CD14-positive monocyte (primary cell): ENCODE data around the gene RANBP17. TPM values are rescaled to one million over a fixed set of nuclear protein-coding genes. Genes with fewer than 3 reads are reported as not detected.

Experiments
- DNase-seq, 3 donors: peaks; one replicate each; pipeline ENCODE4 v3.0.0-alpha.2; 2011 to 2022
- H2AFZ ChIP-seq: 2 replicates; pipeline ENCODE4 v1.6.0; 2012; ENCODE audit warnings: mild to moderate bottlenecking, low read depth, low read length, inconsistent platforms; ENCODE audit not compliant: insufficient read depth, poor library complexity, severe bottlenecking
- H3K27ac ChIP-seq, 2 donors: 1 replicate in 1 of 2; 2 replicates in 1 of 2; pipeline ENCODE4 v1.5.1; 2012 to 2013; ENCODE audit warnings: low read length in 2 of 2, control low read depth in 1 of 2, inconsistent platforms in 1 of 2, low read depth in 1 of 2, mild to moderate bottlenecking in 1 of 2
- H3K27me3 ChIP-seq, 2 donors: one replicate each; pipeline versions ENCODE4 v1.6.0 to v1.6.1; 2011 to 2013; ENCODE audit warnings: low read length in 2 of 2; ENCODE audit not compliant: control insufficient read depth in 2 of 2, insufficient read depth in 2 of 2
- H3K36me3 ChIP-seq, 2 donors: replicated peaks in 1 of 2; 1 replicate in 1 of 2; 2 replicates in 1 of 2; pipeline versions ENCODE4 v1.5.1 to v1.6.1; 2012 to 2013; ENCODE audit warnings: low read length in 2 of 2, control low read depth in 1 of 2, inconsistent platforms in 1 of 2, mild to moderate bottlenecking in 1 of 2; ENCODE audit not compliant: insufficient read depth in 2 of 2, control insufficient read depth in 1 of 2
- H3K4me1 ChIP-seq, 2 donors: 1 replicate in 1 of 2; 2 replicates in 1 of 2; pipeline versions ENCODE4 v1.5.1 to v1.6.1; 2012 to 2013; ENCODE audit warnings: low read length in 2 of 2, control low read depth in 1 of 2, inconsistent platforms in 1 of 2, mild to moderate bottlenecking in 1 of 2, moderate library complexity in 1 of 2; ENCODE audit not compliant: insufficient read depth in 2 of 2, control insufficient read depth in 1 of 2
- H3K4me2 ChIP-seq: replicated peaks from 2 replicates; pipeline ENCODE3; 2012; ENCODE audit warnings: low read length, moderate library complexity, mild to moderate bottlenecking; ENCODE audit not compliant: poor library complexity, severe bottlenecking; ENCODE audit errors: extremely low read depth
- H3K4me3 ChIP-seq, 3 experiments: fragments of 200-600 bp in 1 of 3; sonication (generic) in 1 of 3; replicated peaks in 1 of 3; 1 replicate in 2 of 3; 2 replicates in 1 of 3; pipeline ENCODE4 v1.5.1; 2011 to 2013; ENCODE audit warnings: low read length in 3 of 3, mild to moderate bottlenecking in 3 of 3, control low read depth in 2 of 3, low read depth in 2 of 3, inconsistent platforms in 1 of 3, moderate library complexity in 1 of 3
- H3K79me2 ChIP-seq: 2 replicates; pipeline ENCODE4 v1.6.0; 2012; ENCODE audit warnings: mild to moderate bottlenecking, control low read depth, inconsistent platforms, low read length, moderate library complexity; ENCODE audit not compliant: insufficient read depth
- H3K9ac ChIP-seq: 2 replicates; pipeline ENCODE4 v1.6.0; 2017; ENCODE audit warnings: low read length, mild to moderate bottlenecking; ENCODE audit not compliant: insufficient read depth, poor library complexity, severe bottlenecking
- H3K9me3 ChIP-seq, 2 donors: replicated peaks in 1 of 2; 1 replicate in 1 of 2; 2 replicates in 1 of 2; pipeline versions ENCODE4 v1.5.1 to v1.6.1; 2012 to 2013; ENCODE audit warnings: low read length in 2 of 2, control low read depth in 1 of 2; ENCODE audit not compliant: control insufficient read depth in 1 of 2, insufficient read depth in 1 of 2
- H4K20me1 ChIP-seq: 2 replicates; pipeline ENCODE4 v1.6.0; 2012; ENCODE audit warnings: mild to moderate bottlenecking, low read length, control low read depth, moderate library complexity; ENCODE audit not compliant: insufficient read depth
- H3K27ac Mint-ChIP-seq, 7 donors: one replicate each; pipeline ENCODE4 v1.8.0; 2020; ENCODE audit warnings: mild to moderate bottlenecking in 7 of 7, mixed read lengths in 7 of 7, moderate library complexity in 6 of 7, inconsistent platforms in 2 of 7
- H3K27me3 Mint-ChIP-seq, 3 donors: one replicate each; pipeline ENCODE4 v1.8.0; 2021 to 2022; ENCODE audit warnings: low read depth in 3 of 3, mild to moderate bottlenecking in 3 of 3, mixed read lengths in 3 of 3, moderate library complexity in 3 of 3, inconsistent platforms in 1 of 3
- H3K36me3 Mint-ChIP-seq, 2 donors: one replicate each; pipeline ENCODE4 v1.8.0; 2020; ENCODE audit warnings: mixed read lengths in 2 of 2, inconsistent platforms in 1 of 2, mild to moderate bottlenecking in 1 of 2
- H3K4me1 Mint-ChIP-seq: one replicate; pipeline ENCODE4 v1.8.0; 2020; ENCODE audit warnings: mild to moderate bottlenecking, mixed read lengths
- H3K4me3 Mint-ChIP-seq, 2 donors: one replicate each; pipeline ENCODE4 v1.8.0; 2020; ENCODE audit warnings: mild to moderate bottlenecking in 2 of 2, mixed read lengths in 2 of 2, moderate library complexity in 1 of 2
- H3K9me3 Mint-ChIP-seq, 7 donors: one replicate each; pipeline ENCODE4 v1.8.0; 2020 to 2022; ENCODE audit warnings: mixed read lengths in 7 of 7, mild to moderate bottlenecking in 6 of 7, moderate library complexity in 6 of 7, inconsistent platforms in 2 of 7
- WGBS: methylation state at CpG from one replicate; pipeline ENCODE4 v1.1.5; 2013; ENCODE audit warnings: missing lambda C conversion rate; ENCODE audit not compliant: insufficient coverage; 5-methylcytosine and 5-hydroxymethylcytosine counted together
- intact Hi-C, 2 donors: fragments of 100-400 bp; cut with micrococcal nuclease; formaldehyde crosslinking; loops; one replicate each; pipeline versions ENCODE4 v1.15.0 to v1.15.1; 2023
- polyA plus RNA-seq, 3 donors: library from polyadenylated mRNA; depleted of rRNA in 1 of 3; unstranded in 2 of 3; stranded (reverse) in 1 of 3; fragments of 300-500 nt in 2 of 3; fragments of >200 nt in 1 of 3; fragmentation: Illumina TruSeq in 2 of 3; gene quantifications; 1 replicate in 2 of 3; 2 replicates in 1 of 3; pipeline ENCODE4 v1.2.3, GENCODE V29; 2012 to 2021
- TF ChIP-seq, protein P1 (sequence below): fragments of 200-600 bp; IDR thresholded peaks from one replicate; pipeline ENCODE4 v1.8.0; 2022; ENCODE audit warnings: antibody characterized with exemption, mild to moderate bottlenecking

RANBP17 gene
- polyA plus RNA-seq, 3 donors: 0.07 to 0.13 TPM; not detected in 1

DNA sequence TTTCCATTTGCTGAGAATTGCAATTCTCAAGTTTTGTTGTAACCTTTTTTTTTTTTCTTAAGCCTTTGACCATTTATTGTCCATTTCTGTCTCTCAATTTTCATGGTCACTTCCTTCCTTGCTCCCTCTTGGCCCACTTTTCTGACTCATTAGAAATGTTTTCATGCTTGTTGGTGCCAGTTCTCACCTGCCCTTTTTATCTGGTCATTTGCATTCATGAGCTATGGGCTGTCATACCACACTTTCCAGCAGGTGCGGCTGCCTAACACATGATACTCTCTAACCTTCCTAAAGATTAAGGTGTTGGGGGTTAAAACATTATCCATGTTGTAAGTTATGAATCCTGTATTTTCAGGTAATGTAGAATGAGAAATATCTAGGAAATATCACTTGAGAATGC is 296.8 kb downstream of the RANBP17 start:
- TF ChIP-seq, protein P1, sequence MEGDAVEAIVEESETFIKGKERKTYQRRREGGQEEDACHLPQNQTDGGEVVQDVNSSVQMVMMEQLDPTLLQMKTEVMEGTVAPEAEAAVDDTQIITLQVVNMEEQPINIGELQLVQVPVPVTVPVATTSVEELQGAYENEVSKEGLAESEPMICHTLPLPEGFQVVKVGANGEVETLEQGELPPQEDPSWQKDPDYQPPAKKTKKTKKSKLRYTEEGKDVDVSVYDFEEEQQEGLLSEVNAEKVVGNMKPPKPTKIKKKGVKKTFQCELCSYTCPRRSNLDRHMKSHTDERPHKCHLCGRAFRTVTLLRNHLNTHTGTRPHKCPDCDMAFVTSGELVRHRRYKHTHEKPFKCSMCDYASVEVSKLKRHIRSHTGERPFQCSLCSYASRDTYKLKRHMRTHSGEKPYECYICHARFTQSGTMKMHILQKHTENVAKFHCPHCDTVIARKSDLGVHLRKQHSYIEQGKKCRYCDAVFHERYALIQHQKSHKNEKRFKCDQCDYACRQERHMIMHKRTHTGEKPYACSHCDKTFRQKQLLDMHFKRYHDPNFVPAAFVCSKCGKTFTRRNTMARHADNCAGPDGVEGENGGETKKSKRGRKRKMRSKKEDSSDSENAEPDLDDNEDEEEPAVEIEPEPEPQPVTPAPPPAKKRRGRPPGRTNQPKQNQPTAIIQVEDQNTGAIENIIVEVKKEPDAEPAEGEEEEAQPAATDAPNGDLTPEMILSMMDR: no peak
- Histone ChIP-seq H4K20me1 (no peaks in the 10 kb centered on the region), H3K9me3 (no peaks in the 10 kb centered on the region), H3K27ac (no peak overlapping the region), H3K4me2 (no peak overlapping the region), H3K79me2 (no peaks in the 10 kb centered on the region), H3K9ac (no peak overlapping the region), H3K4me3 (no peak overlapping the region), H3K27me3 (no peaks in the 10 kb centered on the region), H2AFZ (no peak overlapping the region), H3K36me3 (no peaks in the 10 kb centered on the region), H3K4me1 (no peaks in the 10 kb centered on the region)
- DNase-seq: no peak
- intact Hi-C loops: no loop called here
- H3K27me3 Mint-ChIP-seq: no peaks in the 10 kb centered on the region
- no peak overlapping the region for H3K4me3 Mint-ChIP-seq
- no CpG with 5 or more reads among the region's 1 CpG for WGBS
- H3K36me3 Mint-ChIP-seq: no peaks in the 10 kb centered on the region
- no peaks in the 10 kb centered on the region for H3K9me3 Mint-ChIP-seq
- peaks cover 5% of the 10 kb centered on the region for H3K4me1 Mint-ChIP-seq
- no peak overlapping the region for H3K27ac Mint-ChIP-seq

DNA sequence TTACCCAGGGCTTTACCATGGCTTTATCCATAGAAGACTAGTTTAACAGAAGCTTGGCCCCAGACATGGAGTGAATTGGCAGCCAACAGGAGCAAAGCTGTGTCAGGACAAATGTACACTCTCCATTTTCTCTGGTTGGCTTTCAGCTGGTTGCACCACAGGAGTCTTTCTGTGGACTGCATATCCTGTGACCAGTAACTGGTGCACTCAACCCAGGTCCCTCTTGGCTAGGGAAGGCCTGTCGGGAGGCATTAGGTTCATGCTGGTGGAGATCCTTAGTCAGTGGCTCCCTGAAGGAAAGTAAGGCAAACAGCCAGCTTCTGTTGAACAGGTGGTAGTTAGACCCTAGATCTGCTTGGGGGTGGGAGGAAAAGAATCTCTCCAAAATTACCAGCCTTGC is 300.3 kb downstream of the RANBP17 start:
- Histone ChIP-seq H3K4me1 (no peaks in the 10 kb centered on the region), H3K79me2 (no peaks in the 10 kb centered on the region), H3K9me3 (no peaks in the 10 kb centered on the region), H2AFZ (no peak overlapping the region), H4K20me1 (no peaks in the 10 kb centered on the region), H3K4me3 (no peak overlapping the region), H3K27me3 (no peaks in the 10 kb centered on the region), H3K27ac (no peak overlapping the region), H3K36me3 (no peaks in the 10 kb centered on the region), H3K9ac (no peak overlapping the region), H3K4me2 (no peak overlapping the region)
- TF ChIP-seq, protein P1: no peak
- H3K27ac Mint-ChIP-seq: no peak overlapping the region
- peaks cover 2% of the 10 kb centered on the region for H3K4me1 Mint-ChIP-seq
- H3K36me3 Mint-ChIP-seq: no peaks in the 10 kb centered on the region
- 100% methylated on average over 1 of the region's 1 CpG for WGBS
- intact Hi-C loops: no loop called here
- no peak overlapping the region for H3K4me3 Mint-ChIP-seq
- no peaks in the 10 kb centered on the region for H3K9me3 Mint-ChIP-seq
- no peak for DNase-seq
- peaks cover 0 to 4% (median 3%) of the 10 kb centered on the region in 3 donors for H3K27me3 Mint-ChIP-seq
